COR-L47 (cell line): ENCODE data around the gene MAL.

Source experiments
- DNase-seq: peaks from one replicate; lab custom pipeline; 2025; lab: John Stamatoyannopoulos, UW

The MAL gene

DNA sequence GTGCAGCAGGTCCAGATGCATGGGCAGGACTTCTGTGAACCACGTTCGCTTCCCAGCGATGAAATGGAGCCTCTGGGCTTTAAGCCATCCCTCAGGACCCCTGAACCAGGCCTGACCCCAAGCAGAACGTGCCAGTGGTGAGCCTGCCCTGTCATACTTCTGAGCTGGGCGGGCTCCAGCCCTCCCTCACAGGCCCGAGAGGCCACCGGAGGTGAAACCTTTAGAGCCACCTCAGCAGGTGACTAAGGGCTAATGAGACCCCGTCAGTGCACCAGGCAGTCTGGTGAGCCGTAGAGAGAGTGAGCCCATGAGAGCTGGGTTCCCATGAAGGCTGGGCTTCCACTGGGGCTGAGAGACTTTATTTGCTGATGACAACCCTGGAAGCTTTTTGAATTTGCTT, 8.9 kb upstream of the MAL start:
- DNase-seq, result no peak

- DNase-seq, result no peak
Measured at GRCh38 chr2:95017071-95017501, 8.4 kb upstream of the MAL start.

DNA sequence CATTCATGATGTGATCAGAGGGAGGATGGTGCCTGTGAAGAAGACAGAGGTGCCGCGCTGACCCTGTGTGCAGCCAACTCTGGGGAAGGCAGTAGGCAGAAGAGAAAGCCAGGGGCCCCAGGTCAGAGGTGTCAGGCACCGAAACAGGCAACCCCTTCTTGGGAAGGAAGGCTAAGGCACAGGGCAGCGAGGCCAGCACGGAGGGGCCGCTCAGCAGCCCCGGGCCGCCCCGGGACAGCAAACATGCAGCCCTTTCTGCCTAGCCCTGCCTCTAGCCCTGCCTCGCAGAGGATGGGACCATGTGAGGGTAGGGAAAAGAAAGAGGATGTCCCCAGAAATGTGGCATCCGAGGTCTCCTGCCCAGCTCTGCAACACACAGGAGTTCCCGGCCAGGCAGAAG, 7.7 kb upstream of the MAL start:
- no peak for DNase-seq

GRCh38 chr2:95018301-95018700, 7.2 kb upstream of the MAL start:
- no peak for DNase-seq

- no peak for DNase-seq
Measured at GRCh38 chr2:95018861-95019550, 6.5 kb upstream of the MAL start.

GRCh38 chr2:95019572-95019971, 5.9 kb upstream of the MAL start:
- no peak for DNase-seq

DNA sequence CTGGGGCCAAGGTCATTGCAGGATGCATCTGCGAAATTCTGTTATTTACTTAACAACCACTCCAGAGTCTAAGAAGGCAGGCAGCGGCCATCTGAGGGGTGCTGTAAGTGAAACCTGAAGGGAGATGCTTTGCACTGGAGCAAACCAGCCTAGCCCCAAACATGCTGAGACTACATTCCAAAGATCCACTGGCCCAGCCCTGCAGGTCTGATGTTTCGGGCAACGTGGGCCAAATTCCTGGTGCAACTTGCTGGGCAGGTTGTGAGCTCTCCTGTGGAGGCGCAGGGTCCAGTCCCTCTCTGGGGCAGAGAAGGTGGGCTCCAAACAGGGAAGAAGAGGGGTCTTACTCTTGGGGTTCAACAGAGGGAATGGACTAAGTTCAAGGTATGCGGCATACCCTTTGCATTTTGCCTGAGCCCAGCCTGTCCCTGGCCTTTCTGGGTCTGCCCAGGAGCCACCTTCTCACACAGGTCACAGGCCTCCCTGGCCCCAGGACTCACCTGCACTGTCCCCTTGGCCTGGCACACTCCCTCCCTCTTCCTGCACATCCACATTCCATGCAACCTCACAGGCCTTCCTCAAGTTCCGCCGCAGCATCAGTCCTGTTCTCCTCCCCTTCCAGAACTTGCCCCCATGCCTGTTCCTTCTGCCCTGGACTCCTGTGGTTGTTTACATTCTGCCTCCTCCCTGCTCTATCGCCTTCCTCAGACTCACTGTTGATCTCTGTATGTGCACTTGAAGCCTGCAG, 5.1 kb upstream of the MAL start:
- no peak for DNase-seq

GRCh38 chr2:95021023-95021416, 4.5 kb upstream of the MAL start:
- no peak for DNase-seq

DNA sequence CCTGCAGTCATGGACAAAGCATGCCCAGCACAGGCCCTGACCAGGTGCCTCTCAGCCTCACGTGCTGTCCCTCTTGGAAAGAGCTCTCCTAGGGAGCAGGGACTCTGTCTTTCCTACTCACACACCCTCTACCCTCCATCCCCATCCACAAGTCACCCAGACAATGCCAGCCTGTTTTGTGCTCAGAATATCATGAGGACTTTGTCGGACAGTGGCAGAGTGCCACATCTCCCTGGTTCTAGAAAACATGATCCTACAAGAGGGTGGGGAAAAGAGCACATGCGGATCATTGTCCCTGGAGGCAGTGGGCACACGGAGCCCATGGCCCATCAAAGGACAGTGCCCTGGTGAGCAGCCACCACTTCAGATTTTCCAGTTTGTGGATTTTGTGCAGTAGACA, 3.7 kb upstream of the MAL start:
- DNase-seq, result no peak

- peak; percentile 47 for DNase-seq
Measured at GRCh38 chr2:95022309-95023221, 2.9 kb upstream of the MAL start.

DNA sequence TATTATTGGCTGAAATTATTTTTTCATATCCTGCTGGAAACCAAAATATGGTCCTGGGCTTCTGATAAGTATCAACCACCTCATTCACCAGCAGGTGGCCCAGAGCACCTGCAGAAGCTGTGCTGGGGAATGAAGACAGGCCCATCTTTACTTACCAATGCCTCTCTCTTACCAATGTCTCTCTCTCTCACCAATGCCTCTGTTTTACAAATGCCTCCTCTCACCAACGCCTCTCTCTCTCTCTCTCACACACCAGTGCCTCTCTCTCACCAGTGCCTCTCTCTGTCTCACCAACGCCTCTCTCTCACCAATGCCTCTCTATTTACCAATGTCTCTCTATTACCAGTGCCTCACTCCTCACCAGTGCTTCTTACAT, 2.3 kb upstream of the MAL start:
- peak; percentile 10 for DNase-seq

DNA sequence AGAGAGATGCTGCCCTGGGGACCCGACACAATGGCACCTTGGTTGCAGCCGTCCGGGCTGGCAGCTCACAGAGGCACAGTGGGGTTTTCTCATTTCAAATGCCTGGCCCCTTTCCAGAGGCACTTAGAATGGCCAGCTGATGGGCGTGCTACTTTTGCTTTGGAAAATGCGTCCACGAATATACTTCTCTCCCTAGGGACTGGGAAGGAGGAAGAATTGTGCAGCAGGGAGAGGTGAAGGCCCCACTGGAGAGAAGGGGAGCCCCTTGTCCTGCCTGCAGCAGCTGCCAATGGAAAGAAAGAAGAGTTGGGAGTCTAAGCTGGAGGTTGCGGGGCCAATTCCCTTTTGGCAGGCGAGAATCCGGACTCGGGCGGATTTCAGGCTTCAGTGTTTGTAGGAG, 1.1 kb upstream of the MAL start:
- peak; percentile 45 for DNase-seq

DNA sequence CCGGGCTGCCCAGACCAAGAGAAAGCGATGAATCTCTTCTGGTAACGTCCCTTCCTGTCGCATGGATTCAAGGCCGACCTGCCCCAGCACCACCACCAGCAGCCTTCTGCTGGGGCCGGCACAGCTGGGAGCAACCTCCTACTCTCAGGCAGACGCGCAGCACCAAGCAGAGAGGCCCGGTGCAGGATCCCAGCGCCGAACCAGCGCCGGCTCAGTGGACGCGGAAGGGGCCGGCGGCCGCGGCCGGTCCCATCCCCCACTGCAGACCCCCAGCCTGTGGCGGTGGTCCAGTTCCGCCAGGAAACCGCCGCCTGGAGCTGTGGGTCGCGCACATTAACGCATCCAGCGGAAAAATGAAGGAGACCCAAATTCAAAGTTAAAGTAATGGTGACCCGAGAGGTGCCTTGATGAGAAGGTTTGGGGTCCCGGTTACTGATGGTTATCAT, 525 bp upstream of the MAL start:
- no peak for DNase-seq

DNA sequence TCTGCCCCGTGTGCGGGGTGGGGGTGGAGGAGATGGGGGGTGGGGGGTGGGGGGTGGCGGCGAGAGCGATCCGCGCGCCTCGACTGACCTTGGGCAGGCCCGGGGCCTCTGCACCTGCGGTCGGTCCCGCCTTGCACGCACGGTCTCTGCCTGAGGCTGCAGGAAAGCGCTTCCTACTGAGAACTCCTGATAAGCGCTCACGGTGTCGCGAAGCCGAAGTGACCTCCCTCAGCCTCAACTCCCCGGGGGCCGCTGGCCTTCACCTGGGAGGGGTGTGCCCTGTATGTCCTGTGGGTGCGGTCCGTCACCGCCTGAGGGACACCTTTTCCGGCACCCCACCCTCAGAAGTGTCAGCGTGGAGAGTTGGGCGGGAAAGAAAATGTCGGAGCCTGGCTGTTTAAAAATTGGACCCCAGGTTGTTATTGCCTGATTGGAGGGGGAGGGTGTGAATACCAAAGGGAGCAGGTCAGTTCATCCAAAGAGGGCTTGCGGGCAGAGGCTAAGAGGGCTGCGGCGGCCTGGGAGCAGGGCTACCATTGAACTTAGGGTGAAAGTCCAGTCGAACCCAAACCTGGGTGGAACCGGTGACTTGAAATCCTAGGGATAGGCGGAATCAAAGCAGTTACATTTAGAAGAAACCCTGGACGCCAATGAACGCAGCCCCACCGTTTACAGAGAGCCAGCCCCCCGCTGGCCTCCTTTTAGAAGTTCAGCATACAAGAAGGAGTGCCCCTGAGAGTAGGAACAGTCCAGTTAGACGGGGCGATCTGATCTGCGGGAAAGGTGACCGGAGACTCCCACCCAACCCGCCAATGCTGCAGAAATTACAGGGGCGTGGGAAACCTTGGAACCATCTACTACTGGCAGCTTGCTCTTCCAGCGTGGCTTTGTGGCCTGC, 1.2 kb downstream of the MAL start:
- no peak for DNase-seq

GRCh38 chr2:95027369-95027720, 1.8 kb downstream of the MAL start:
- no peak for DNase-seq

- no peak for DNase-seq
Measured at GRCh38 chr2:95029898-95030341, 4.4 kb downstream of the MAL start.

DNA sequence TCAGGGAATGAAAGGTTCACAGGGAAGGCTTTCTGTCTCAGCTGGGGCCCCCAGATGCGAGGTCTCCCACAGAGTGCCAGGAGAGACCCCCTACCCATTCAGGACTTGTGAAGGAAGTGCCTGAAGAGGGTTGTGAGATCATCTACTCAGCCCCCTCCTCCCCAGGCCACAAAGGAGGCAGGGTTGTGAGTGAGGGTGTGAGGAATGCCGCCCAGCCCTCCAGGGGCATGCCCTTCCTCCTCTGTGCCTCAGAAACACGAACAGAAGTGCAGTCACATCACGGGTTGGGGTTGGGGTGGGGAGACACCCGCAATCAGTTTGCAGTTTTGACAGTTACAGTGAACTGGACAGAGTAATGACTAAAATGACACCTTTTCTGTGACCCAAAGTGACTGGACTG, 5.0 kb downstream of the MAL start:
- DNase-seq, result no peak

DNA sequence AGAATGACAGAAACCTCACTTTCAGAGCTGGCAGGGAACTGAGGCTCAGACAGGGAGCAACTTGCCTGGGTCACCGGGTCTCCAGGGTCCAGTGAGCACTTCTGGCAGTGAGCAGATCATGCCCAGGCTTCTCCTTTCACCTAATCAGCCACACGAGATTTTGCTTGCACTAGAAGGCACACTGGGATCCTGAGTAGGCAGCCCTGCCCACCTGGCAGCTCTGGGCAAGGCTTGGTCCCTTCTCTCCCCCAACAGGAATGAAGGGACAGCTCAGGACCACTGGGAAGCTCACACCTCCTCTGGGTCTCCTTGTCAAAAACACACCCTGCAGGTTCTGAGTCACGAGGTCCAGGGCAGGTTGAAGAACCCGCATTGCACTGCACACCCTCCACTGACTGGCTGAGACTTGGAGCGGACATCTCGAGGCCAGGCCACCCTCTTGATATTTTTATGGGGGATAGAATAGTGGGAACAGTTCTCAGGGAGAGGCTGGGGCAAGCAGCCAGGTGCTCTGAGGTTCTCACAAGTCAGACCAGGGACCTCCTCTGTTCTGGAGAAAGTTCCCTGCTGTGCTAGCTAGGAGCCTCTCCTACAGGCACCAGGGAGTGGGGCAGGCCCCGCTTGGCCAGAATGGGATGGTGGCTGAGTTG, 5.7 kb downstream of the MAL start:
- no peak for DNase-seq

GRCh38 chr2:95031726-95032116, 6.2 kb downstream of the MAL start:
- no peak for DNase-seq

- DNase-seq, result no peak
Measured at GRCh38 chr2:95032341-95032740, 6.8 kb downstream of the MAL start.
